ENCODE results near the gene MED13L.

Gene MED13L

DNA sequence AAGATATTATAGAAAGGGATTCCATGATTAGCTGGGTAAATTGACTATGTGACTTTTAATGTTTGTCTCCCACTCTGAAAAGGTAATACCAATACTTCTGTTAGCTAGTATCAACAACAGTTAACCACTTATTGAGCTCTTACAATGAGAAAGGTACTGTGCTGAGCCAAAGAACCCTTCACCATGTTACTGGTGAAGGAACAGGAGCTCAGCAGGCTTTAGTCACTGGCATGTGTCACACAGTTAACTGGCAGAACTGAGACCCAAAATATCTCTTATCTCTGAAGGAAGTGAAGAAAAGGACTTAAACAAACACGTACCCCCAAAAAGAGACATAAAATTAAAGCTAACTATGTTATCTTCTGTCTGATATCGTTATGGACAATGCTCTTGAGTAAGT is 170.6 kb downstream of the MED13L start:
- Histone ChIP-seq H3K36me3 (ENCODE audit: control insufficient read depth in 1 of 2, insufficient read depth in 2 of 2, low read length in 2 of 2) (peaks cover 3 to 7% of the 10 kb centered on the region in 2 donors), H3K9me3 (ENCODE audit: control insufficient read depth in 1 of 2, low read length in 2 of 2) (no peaks in the 10 kb centered on the region), H3K4me3 (ENCODE audit: low read depth in 1 of 2, low read length in 2 of 2) (no peak overlapping the region), H3K9ac (ENCODE audit: low read depth in 1 of 2, low read length in 2 of 2) (no peak overlapping the region), H3K27ac (ENCODE audit: low read depth, low read length) (no peak overlapping the region), H3K4me1 (ENCODE audit: control insufficient read depth in 1 of 2, insufficient read depth in 2 of 2, low read length in 2 of 2) (no peaks in the 10 kb centered on the region), H3K27me3 (ENCODE audit: control insufficient read depth in 1 of 2, insufficient read depth in 2 of 2, low read length in 2 of 2) (no peaks in the 10 kb centered on the region)

DNA sequence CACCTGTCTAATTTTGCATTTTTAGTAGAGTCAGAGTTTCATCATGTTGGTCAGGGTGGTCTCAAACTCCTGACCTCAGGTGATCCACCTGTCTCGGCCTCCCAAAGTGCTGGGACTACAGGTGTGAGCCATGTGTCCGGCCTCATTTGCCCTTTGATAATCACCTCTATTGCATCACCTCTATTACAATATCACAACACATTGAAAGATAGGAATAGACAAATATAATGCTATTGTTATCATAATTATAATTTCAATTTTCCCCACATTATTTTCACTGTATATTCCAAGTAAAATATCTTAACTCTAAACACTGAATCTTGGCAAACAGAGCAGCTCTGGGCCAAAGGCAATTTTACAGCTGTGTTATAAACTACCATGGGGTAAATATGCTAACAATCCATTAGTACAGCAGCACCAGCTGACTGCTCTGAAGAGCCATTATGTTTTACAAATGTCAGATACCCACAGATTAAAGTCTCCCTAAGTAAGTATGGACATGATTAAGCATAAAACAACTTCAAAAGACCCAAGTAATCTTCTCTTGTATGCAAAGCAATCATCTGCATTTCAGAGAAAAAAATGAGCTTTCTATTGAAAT is 173.2 kb downstream of the MED13L start:
- no peak overlapping the region for H3K27ac ChIP-seq (ENCODE audit: low read depth, low read length)
- no peaks in the 10 kb centered on the region for H3K4me1 ChIP-seq (ENCODE audit: control insufficient read depth in 1 of 2, insufficient read depth in 2 of 2, low read length in 2 of 2)
- peaks cover 3 to 4% of the 10 kb centered on the region in 2 donors for H3K36me3 ChIP-seq (ENCODE audit: control insufficient read depth in 1 of 2, insufficient read depth in 2 of 2, low read length in 2 of 2)
- H3K4me3 ChIP-seq (ENCODE audit: low read depth in 1 of 2, low read length in 2 of 2) = no peak overlapping the region
- no peaks in the 10 kb centered on the region for H3K27me3 ChIP-seq (ENCODE audit: control insufficient read depth in 1 of 2, insufficient read depth in 2 of 2, low read length in 2 of 2)
- H3K9me3 ChIP-seq (ENCODE audit: control insufficient read depth in 1 of 2, low read length in 2 of 2) = no peaks in the 10 kb centered on the region
- no peak overlapping the region for H3K9ac ChIP-seq (ENCODE audit: low read depth in 1 of 2, low read length in 2 of 2)

DNA sequence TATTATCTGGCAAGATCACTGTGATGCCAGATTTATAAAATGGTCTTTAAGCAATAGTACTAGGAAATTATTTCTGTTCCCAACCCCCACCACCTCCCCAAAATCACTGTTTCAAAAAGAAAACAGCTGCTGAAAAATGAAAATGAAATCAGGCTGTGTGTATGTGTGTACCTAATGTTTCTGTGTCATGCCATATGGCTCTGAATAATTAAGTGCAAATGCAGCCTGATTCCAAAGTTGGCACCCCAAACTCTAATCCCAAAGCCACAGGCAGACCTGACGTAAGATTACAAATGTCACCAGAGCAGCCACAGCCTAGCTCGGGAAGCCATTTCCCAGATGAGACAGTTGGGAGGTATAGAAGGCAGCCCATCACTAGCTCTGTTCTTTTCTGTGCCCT is 175.5 kb downstream of the MED13L start:
- Histone ChIP-seq H3K4me1 (ENCODE audit: control insufficient read depth in 1 of 2, insufficient read depth in 2 of 2, low read length in 2 of 2) (no peaks in the 10 kb centered on the region), H3K36me3 (ENCODE audit: control insufficient read depth in 1 of 2, insufficient read depth in 2 of 2, low read length in 2 of 2) (peaks cover 3 to 4% of the 10 kb centered on the region in 2 donors), H3K9me3 (ENCODE audit: control insufficient read depth in 1 of 2, low read length in 2 of 2) (no peaks in the 10 kb centered on the region)

GRCh38 chr12:116099652-116100432 is 177.7 kb downstream of the MED13L start:
- H3K9me3 ChIP-seq (ENCODE audit: control insufficient read depth in 1 of 2, low read length in 2 of 2) = no peaks in the 10 kb centered on the region
- H3K27me3 ChIP-seq (ENCODE audit: control insufficient read depth in 1 of 2, insufficient read depth in 2 of 2, low read length in 2 of 2) = no peaks in the 10 kb centered on the region
- H3K36me3 ChIP-seq (ENCODE audit: control insufficient read depth in 1 of 2, insufficient read depth in 2 of 2, low read length in 2 of 2) = peaks cover 0 to 2% of the 10 kb centered on the region in 2 donors
- no peaks in the 10 kb centered on the region for H3K4me1 ChIP-seq (ENCODE audit: control insufficient read depth in 1 of 2, insufficient read depth in 2 of 2, low read length in 2 of 2)
- no peak overlapping the region for H3K4me3 ChIP-seq (ENCODE audit: low read depth in 1 of 2, low read length in 2 of 2)
- no peak overlapping the region for H3K27ac ChIP-seq (ENCODE audit: low read depth, low read length)
- no peak overlapping the region for H3K9ac ChIP-seq (ENCODE audit: low read depth in 1 of 2, low read length in 2 of 2)

More for the DNA sequence above, 175.5 kb downstream of the MED13L start:
- Histone ChIP-seq H3K9ac (ENCODE audit: low read depth in 1 of 2, low read length in 2 of 2) (no peak overlapping the region), H3K27me3 (ENCODE audit: control insufficient read depth in 1 of 2, insufficient read depth in 2 of 2, low read length in 2 of 2) (no peaks in the 10 kb centered on the region), H3K27ac (ENCODE audit: low read depth, low read length) (no peak overlapping the region), H3K4me3 (ENCODE audit: low read depth in 1 of 2, low read length in 2 of 2) (no peak overlapping the region)

DNA sequence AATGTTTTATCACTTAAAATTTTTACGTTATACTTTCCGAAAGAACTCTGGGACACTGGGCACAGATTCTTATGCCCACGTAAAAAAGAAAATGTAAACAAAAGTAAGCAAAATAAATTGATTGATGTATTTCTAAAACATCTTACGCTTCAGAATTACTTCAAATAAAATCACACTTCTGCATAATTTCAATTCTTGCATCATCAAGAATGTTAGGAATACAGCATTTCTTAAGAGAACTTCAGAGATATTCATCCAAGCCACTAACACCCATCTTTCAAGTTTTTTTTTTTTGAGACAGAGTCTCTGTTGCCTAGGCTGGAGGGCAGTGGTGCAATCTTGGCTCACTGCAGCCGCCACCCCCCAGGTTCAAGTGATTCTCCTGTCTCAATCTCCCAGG is 180.6 kb downstream of the MED13L start:
- Histone ChIP-seq H3K27me3 (ENCODE audit: control insufficient read depth in 1 of 2, insufficient read depth in 2 of 2, low read length in 2 of 2) (no peaks in the 10 kb centered on the region), H3K9me3 (ENCODE audit: control insufficient read depth in 1 of 2, low read length in 2 of 2) (no peaks in the 10 kb centered on the region), H3K4me3 (ENCODE audit: low read depth in 1 of 2, low read length in 2 of 2) (no peak overlapping the region), H3K4me1 (ENCODE audit: control insufficient read depth in 1 of 2, insufficient read depth in 2 of 2, low read length in 2 of 2) (no peaks in the 10 kb centered on the region), H3K36me3 (ENCODE audit: control insufficient read depth in 1 of 2, insufficient read depth in 2 of 2, low read length in 2 of 2) (peaks cover 0 to 2% of the 10 kb centered on the region in 2 donors), H3K27ac (ENCODE audit: low read depth, low read length) (no peak overlapping the region), H3K9ac (ENCODE audit: low read depth in 1 of 2, low read length in 2 of 2) (no peak overlapping the region)

GRCh38 chr12:116094475-116094874 is 183.0 kb downstream of the MED13L start:
- Histone ChIP-seq H3K9me3 (ENCODE audit: control insufficient read depth in 1 of 2, low read length in 2 of 2) (no peaks in the 10 kb centered on the region), H3K4me3 (ENCODE audit: low read depth in 1 of 2, low read length in 2 of 2) (no peak overlapping the region), H3K27ac (ENCODE audit: low read depth, low read length) (no peak overlapping the region), H3K36me3 (ENCODE audit: control insufficient read depth in 1 of 2, insufficient read depth in 2 of 2, low read length in 2 of 2) (peaks cover 0 to 2% of the 10 kb centered on the region in 2 donors), H3K27me3 (ENCODE audit: control insufficient read depth in 1 of 2, insufficient read depth in 2 of 2, low read length in 2 of 2) (no peaks in the 10 kb centered on the region), H3K4me1 (ENCODE audit: control insufficient read depth in 1 of 2, insufficient read depth in 2 of 2, low read length in 2 of 2) (no peaks in the 10 kb centered on the region), H3K9ac (ENCODE audit: low read depth in 1 of 2, low read length in 2 of 2) (no peak overlapping the region)

DNA sequence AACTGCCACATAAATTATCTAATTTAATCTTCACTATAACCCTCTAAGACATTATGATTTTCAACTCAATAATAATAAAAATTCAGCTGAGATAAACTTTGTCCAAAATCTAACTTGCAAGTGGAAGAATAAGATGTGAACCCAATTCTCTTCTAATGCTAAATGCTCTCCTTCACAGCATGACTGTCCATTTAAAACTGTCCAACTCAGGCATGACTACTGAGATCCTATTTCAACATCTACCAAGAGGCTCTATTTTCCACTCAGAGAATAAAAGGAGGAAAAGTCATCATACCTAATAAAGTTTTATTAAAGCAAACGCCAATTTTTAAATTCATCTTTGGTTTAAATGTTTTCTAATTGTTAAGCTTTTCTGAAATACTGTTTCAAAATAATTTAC is 183.6 kb downstream of the MED13L start:
- Histone ChIP-seq H3K9ac (ENCODE audit: low read depth in 1 of 2, low read length in 2 of 2) (no peak overlapping the region), H3K4me3 (ENCODE audit: low read depth in 1 of 2, low read length in 2 of 2) (no peak overlapping the region), H3K4me1 (ENCODE audit: control insufficient read depth in 1 of 2, insufficient read depth in 2 of 2, low read length in 2 of 2) (no peaks in the 10 kb centered on the region), H3K27ac (ENCODE audit: low read depth, low read length) (no peak overlapping the region), H3K36me3 (ENCODE audit: control insufficient read depth in 1 of 2, insufficient read depth in 2 of 2, low read length in 2 of 2) (peaks cover 0 to 2% of the 10 kb centered on the region in 2 donors), H3K27me3 (ENCODE audit: control insufficient read depth in 1 of 2, insufficient read depth in 2 of 2, low read length in 2 of 2) (no peaks in the 10 kb centered on the region), H3K9me3 (ENCODE audit: control insufficient read depth in 1 of 2, low read length in 2 of 2) (no peaks in the 10 kb centered on the region)

DNA sequence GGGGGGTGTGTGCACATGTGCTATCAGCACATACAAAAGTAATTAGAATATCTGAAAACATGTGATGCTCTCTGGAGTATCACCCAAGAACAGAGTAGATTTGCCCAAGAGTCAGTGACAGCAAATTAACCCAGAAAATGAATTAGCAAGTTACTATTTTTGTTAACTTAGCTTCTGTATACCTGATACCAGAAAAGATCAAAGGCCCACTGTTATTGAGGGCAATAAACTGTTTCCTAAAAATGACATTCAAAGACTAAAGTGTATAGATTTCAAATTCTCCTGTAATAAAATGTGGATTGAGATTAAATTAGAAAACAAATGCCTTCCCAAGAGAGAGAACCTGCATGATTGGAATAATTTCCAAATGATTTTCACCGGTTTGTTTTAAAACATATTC is 184.7 kb downstream of the MED13L start:
- no peak overlapping the region for H3K27ac ChIP-seq (ENCODE audit: low read depth, low read length)
- no peaks in the 10 kb centered on the region for H3K27me3 ChIP-seq (ENCODE audit: control insufficient read depth in 1 of 2, insufficient read depth in 2 of 2, low read length in 2 of 2)
- H3K9me3 ChIP-seq (ENCODE audit: control insufficient read depth in 1 of 2, low read length in 2 of 2) = no peaks in the 10 kb centered on the region
- no peak overlapping the region for H3K9ac ChIP-seq (ENCODE audit: low read depth in 1 of 2, low read length in 2 of 2)
- H3K4me1 ChIP-seq (ENCODE audit: control insufficient read depth in 1 of 2, insufficient read depth in 2 of 2, low read length in 2 of 2) = no peaks in the 10 kb centered on the region
- H3K4me3 ChIP-seq (ENCODE audit: low read depth in 1 of 2, low read length in 2 of 2) = no peak overlapping the region
- H3K36me3 ChIP-seq (ENCODE audit: control insufficient read depth in 1 of 2, insufficient read depth in 2 of 2, low read length in 2 of 2) = peaks cover 0 to 2% of the 10 kb centered on the region in 2 donors

GRCh38 chr12:116092162-116092561 is 185.3 kb downstream of the MED13L start:
- Histone ChIP-seq H3K36me3 (ENCODE audit: control insufficient read depth in 1 of 2, insufficient read depth in 2 of 2, low read length in 2 of 2) (peaks cover 0 to 2% of the 10 kb centered on the region in 2 donors), H3K9me3 (ENCODE audit: control insufficient read depth in 1 of 2, low read length in 2 of 2) (no peaks in the 10 kb centered on the region), H3K4me1 (ENCODE audit: control insufficient read depth in 1 of 2, insufficient read depth in 2 of 2, low read length in 2 of 2) (no peaks in the 10 kb centered on the region), H3K27ac (ENCODE audit: low read depth, low read length) (no peak overlapping the region), H3K9ac (ENCODE audit: low read depth in 1 of 2, low read length in 2 of 2) (no peak overlapping the region), H3K4me3 (ENCODE audit: low read depth in 1 of 2, low read length in 2 of 2) (no peak overlapping the region), H3K27me3 (ENCODE audit: control insufficient read depth in 1 of 2, insufficient read depth in 2 of 2, low read length in 2 of 2) (no peaks in the 10 kb centered on the region)

DNA sequence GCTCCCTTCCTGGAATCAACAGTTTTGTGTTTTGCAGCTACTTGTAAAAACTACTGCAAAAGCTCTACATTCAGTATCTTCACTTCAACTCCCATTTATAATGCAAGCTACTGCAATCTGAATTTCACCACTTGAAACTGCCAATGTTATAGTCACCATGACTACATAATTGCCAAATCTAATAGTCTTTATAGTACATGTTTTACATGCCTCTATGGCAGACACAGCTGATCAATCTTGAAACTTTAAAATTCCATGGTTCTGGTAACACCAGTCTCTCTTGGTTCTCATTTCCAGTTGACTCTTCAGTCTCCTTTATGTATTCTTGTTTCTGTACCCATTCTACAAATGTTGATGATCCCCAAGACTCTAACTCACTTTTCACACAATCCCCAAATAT is 185.9 kb downstream of the MED13L start:
- Histone ChIP-seq H3K9me3 (ENCODE audit: control insufficient read depth in 1 of 2, low read length in 2 of 2) (no peaks in the 10 kb centered on the region), H3K4me3 (ENCODE audit: low read depth in 1 of 2, low read length in 2 of 2) (no peak overlapping the region), H3K27me3 (ENCODE audit: control insufficient read depth in 1 of 2, insufficient read depth in 2 of 2, low read length in 2 of 2) (no peaks in the 10 kb centered on the region), H3K27ac (ENCODE audit: low read depth, low read length) (no peak overlapping the region), H3K36me3 (ENCODE audit: control insufficient read depth in 1 of 2, insufficient read depth in 2 of 2, low read length in 2 of 2) (peaks cover 0 to 2% of the 10 kb centered on the region in 2 donors), H3K4me1 (ENCODE audit: control insufficient read depth in 1 of 2, insufficient read depth in 2 of 2, low read length in 2 of 2) (no peaks in the 10 kb centered on the region), H3K9ac (ENCODE audit: low read depth in 1 of 2, low read length in 2 of 2) (no peak overlapping the region)
